HG03460 (cell line): ENCODE measurements around the gene S100A4.

Experiments used
- ATAC-seq: cut with Tn5 transposase; IDR thresholded peaks from one replicate; pipeline ENCODE4 v1.9.1; 2021; ENCODE audit not compliant: unreplicated experiment

Gene S100A4

GRCh38 chr1:153513023-153513422, 32.6 kb downstream of the S100A4 start:
- no peak for ATAC-seq

- no peak for ATAC-seq
These were observed 34.6 kb downstream of the S100A4 start for GRCh38 chr1:153510984-153511410.

- ATAC-seq, result no peak
These were observed 35.8 kb downstream of the S100A4 start for GRCh38 chr1:153509729-153510354.

GRCh38 chr1:153509036-153509435, 36.6 kb downstream of the S100A4 start:
- no peak for ATAC-seq

- no peak for ATAC-seq
These were observed 37.6 kb downstream of the S100A4 start for GRCh38 chr1:153507926-153508583.

- no peak for ATAC-seq
These were observed 38.7 kb downstream of the S100A4 start for GRCh38 chr1:153506831-153507413.

GRCh38 chr1:153506386-153506785, 39.2 kb downstream of the S100A4 start:
- no peak for ATAC-seq

GRCh38 chr1:153505576-153505975, 40.0 kb downstream of the S100A4 start:
- ATAC-seq, result no peak

GRCh38 chr1:153503766-153504165, 41.8 kb downstream of the S100A4 start:
- no peak for ATAC-seq

GRCh38 chr1:153498746-153499145, 46.9 kb downstream of the S100A4 start:
- ATAC-seq, result no peak

- no peak for ATAC-seq
These were observed 50.1 kb downstream of the S100A4 start for GRCh38 chr1:153495536-153495935.

- ATAC-seq, result no peak
These were observed 50.5 kb downstream of the S100A4 start for GRCh38 chr1:153494976-153495535.
